Activated naive CD8-positive, alpha-beta T cell treated with anti-CD3 and anti-CD28 coated beads, Interleukin-2, amount 50 U/mL, for 24 hours (primary cell): Measurements from ENCODE around the gene CX3CR1.

Source experiments
- ATAC-seq: fragments of 150-1000 bp; cut with Tn5 transposase; one replicate; pipeline ENCODE4 v1.10.0; 2021
- DNase-seq: peaks from one replicate; pipeline ENCODE4 v3.0.0; 2021
- H3K27ac Mint-ChIP-seq: one replicate; pipeline ENCODE4 v1.8.0; 2021; ENCODE audit warnings: mild to moderate bottlenecking, mixed read lengths
- H3K27me3 Mint-ChIP-seq: one replicate; pipeline ENCODE4 v1.8.0; 2021; ENCODE audit warnings: mixed read lengths
- H3K36me3 Mint-ChIP-seq: one replicate; pipeline ENCODE4 v1.8.0; 2021; ENCODE audit warnings: low read depth, mixed read lengths
- H3K4me1 Mint-ChIP-seq: one replicate; pipeline ENCODE4 v1.8.0; 2021; ENCODE audit warnings: mixed read lengths
- H3K4me3 Mint-ChIP-seq: one replicate; pipeline ENCODE4 v1.8.0; 2021; ENCODE audit warnings: mild to moderate bottlenecking, moderate library complexity, mixed read lengths
- H3K9me3 Mint-ChIP-seq: one replicate; pipeline ENCODE4 v1.8.0; 2021; ENCODE audit warnings: mixed read lengths

Gene CX3CR1

DNA sequence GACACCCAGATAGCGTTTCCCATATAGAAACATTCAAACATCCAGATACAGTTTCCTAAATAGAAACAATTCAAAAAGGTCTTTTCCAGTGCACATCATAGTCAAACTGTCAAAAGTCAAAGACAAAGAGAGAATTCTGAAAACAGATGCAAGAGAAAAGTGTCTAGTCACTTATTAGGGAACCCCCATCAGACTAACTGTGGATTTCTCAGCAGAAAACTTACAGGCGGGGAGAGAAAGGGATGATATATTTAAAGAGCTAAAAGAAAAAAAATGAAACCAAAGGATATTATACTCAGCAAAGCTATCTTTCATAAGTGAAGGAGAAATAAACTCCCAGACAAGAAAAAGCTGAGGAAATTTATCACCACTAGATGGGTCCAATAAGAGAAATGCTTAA lies 22.3 kb upstream of the CX3CR1 start:
- DNase-seq (no peak), ATAC-seq (no peak)
- Mint-ChIP-seq H3K4me3 (no peak overlapping the region), H3K36me3 (peaks cover 6% of the 10 kb centered on the region), H3K27me3 (peaks cover 18% of the 10 kb centered on the region), H3K27ac (no peak overlapping the region), H3K9me3 (peaks cover 35% of the 10 kb centered on the region), H3K4me1 (no peaks in the 10 kb centered on the region)

GRCh38 chr3:39299279-39299678 lies 19.4 kb upstream of the CX3CR1 start:
- H3K9me3 Mint-ChIP-seq, result peaks cover 31% of the 10 kb centered on the region
- peaks cover 22% of the 10 kb centered on the region for H3K4me1 Mint-ChIP-seq
- ATAC-seq (no peak), DNase-seq (no peak)
- H3K27me3 Mint-ChIP-seq, result peaks cover 10% of the 10 kb centered on the region
- H3K27ac Mint-ChIP-seq, result no peak overlapping the region
- H3K4me3 Mint-ChIP-seq, result no peak overlapping the region
- peaks cover 6% of the 10 kb centered on the region for H3K36me3 Mint-ChIP-seq

- Mint-ChIP-seq H3K9me3 (peaks cover 18% of the 10 kb centered on the region), H3K4me3 (no peak overlapping the region), H3K27ac (no peak overlapping the region), H3K27me3 (peaks cover 4% of the 10 kb centered on the region), H3K36me3 (peaks cover 4% of the 10 kb centered on the region), H3K4me1 (peaks cover 36% of the 10 kb centered on the region)
- ATAC-seq, result no peak
- DNase-seq, result no peak
Observed at GRCh38 chr3:39296197-39297077, 16.6 kb upstream of the CX3CR1 start.

DNA sequence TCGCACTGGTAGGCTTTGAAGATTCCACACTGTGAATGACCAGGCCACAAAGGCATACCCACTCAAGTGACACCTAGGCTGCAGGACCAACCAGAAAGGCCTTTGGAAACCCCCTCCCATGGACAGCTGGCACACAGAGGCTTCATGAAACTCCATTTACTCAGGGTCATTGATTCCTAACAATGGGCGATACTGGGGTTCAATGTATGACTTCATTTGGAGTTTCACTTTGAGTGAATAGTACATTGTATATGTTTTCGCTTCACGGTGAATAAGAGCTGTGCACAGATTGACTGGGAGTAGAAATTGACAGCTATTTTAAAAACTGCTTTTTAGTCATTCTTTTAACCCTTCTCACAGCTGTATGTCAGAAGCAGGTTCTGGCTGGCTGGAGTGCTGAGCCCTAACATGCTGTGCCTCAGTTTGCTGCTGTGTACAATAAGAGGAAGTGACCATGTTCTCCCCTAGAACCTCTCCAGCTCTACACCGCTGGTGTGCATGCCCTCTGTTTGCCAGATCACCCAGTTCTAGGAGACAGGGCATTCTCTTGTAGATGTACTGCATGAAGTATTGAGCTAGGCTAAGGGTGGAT lies 15.4 kb upstream of the CX3CR1 start:
- Mint-ChIP-seq H3K9me3 (peaks cover 16% of the 10 kb centered on the region), H3K36me3 (peaks cover 3% of the 10 kb centered on the region), H3K27me3 (peaks cover 4% of the 10 kb centered on the region), H3K4me1 (peaks cover 41% of the 10 kb centered on the region), H3K4me3 (no peak overlapping the region), H3K27ac (no peak overlapping the region)
- peak; percentile 20 for ATAC-seq
- DNase-seq, result no peak

GRCh38 chr3:39294446-39295183 lies 14.8 kb upstream of the CX3CR1 start:
- Mint-ChIP-seq H3K4me3 (no peak overlapping the region), H3K4me1 (peaks cover 46% of the 10 kb centered on the region), H3K27me3 (peaks cover 1% of the 10 kb centered on the region), H3K36me3 (no peaks in the 10 kb centered on the region), H3K9me3 (peaks cover 9% of the 10 kb centered on the region), H3K27ac (peak overlapping the region; percentile 29)
- DNase-seq (no peak), ATAC-seq (no peak)

GRCh38 chr3:39292961-39293360 lies 13.1 kb upstream of the CX3CR1 start:
- Mint-ChIP-seq H3K27ac (no peak overlapping the region), H3K9me3 (no peaks in the 10 kb centered on the region)
- no peak for ATAC-seq

GRCh38 chr3:39291903-39292329 lies 12.1 kb upstream of the CX3CR1 start:
- no peak overlapping the region for H3K27ac Mint-ChIP-seq
- H3K36me3 Mint-ChIP-seq, result no peaks in the 10 kb centered on the region
- ATAC-seq (peak; percentile 25), DNase-seq (peak; percentile 83)
- H3K27me3 Mint-ChIP-seq, result no peaks in the 10 kb centered on the region
- H3K9me3 Mint-ChIP-seq, result no peaks in the 10 kb centered on the region
- H3K4me1 Mint-ChIP-seq, result peaks cover 64% of the 10 kb centered on the region
- no peak overlapping the region for H3K4me3 Mint-ChIP-seq

More at GRCh38 chr3:39292961-39293360, 13.1 kb upstream of the CX3CR1 start:
- no peak overlapping the region for H3K4me3 Mint-ChIP-seq
- no peaks in the 10 kb centered on the region for H3K27me3 Mint-ChIP-seq
- H3K4me1 Mint-ChIP-seq, result peaks cover 61% of the 10 kb centered on the region
- no peak for DNase-seq
- no peaks in the 10 kb centered on the region for H3K36me3 Mint-ChIP-seq

DNA sequence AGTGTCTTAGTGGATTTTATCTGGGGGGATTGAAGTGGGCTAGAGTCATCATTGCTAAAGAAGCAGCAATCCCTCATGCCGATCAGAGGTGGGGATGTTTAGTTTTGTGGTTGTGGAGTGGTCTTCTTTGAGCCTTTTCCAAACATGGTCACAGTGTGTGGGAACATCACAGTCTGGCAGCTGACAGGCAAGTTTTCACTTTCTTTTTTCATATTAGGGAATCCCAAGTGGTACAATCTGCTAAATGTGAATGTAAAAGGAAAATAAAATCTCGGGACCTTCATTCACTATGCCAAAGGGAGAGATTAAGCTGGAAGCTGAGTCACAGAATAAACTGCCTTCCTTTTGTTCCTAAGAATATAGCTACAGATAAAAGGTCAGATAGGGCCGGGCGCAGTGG lies 10.4 kb upstream of the CX3CR1 start:
- H3K4me1 Mint-ChIP-seq, result peaks cover 54% of the 10 kb centered on the region
- DNase-seq, result no peak
- H3K27ac Mint-ChIP-seq, result peak overlapping the region; percentile 15
- H3K36me3 Mint-ChIP-seq, result no peaks in the 10 kb centered on the region
- H3K9me3 Mint-ChIP-seq, result no peaks in the 10 kb centered on the region
- H3K27me3 Mint-ChIP-seq, result no peaks in the 10 kb centered on the region
- H3K4me3 Mint-ChIP-seq, result no peak overlapping the region
- no peak for ATAC-seq

DNA sequence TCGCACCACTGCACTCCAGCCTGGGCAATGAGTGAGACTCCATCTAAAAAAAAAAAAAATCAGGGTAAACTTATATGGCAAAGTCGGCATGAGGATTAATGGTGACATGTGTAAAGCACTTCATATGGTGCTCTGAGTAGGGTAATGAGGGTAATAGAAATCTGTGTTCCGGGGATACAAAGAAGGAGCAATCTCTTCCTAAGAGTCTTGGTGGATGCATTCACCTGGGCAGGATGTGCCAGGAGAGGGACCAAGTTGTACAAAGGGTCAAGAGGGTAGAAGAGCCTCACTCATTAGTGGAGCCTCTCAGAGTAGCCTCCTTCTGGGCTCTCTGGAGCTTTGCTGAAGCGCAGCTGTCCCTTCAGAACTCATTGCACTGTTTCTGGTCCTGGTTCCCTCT lies 9.3 kb upstream of the CX3CR1 start:
- DNase-seq, result no peak
- H3K36me3 Mint-ChIP-seq, result no peaks in the 10 kb centered on the region
- no peaks in the 10 kb centered on the region for H3K27me3 Mint-ChIP-seq
- ATAC-seq, result no peak
- peaks cover 51% of the 10 kb centered on the region for H3K4me1 Mint-ChIP-seq
- no peak overlapping the region for H3K4me3 Mint-ChIP-seq
- no peaks in the 10 kb centered on the region for H3K9me3 Mint-ChIP-seq
- no peak overlapping the region for H3K27ac Mint-ChIP-seq

GRCh38 chr3:39288300-39288808 lies 8.5 kb upstream of the CX3CR1 start:
- ATAC-seq (peak; percentile 97), DNase-seq (peak; percentile 85)
- no peak overlapping the region for H3K4me3 Mint-ChIP-seq
- peaks cover 53% of the 10 kb centered on the region for H3K4me1 Mint-ChIP-seq
- no peaks in the 10 kb centered on the region for H3K36me3 Mint-ChIP-seq
- peak overlapping the region; percentile 35 for H3K27ac Mint-ChIP-seq
- no peaks in the 10 kb centered on the region for H3K27me3 Mint-ChIP-seq
- no peaks in the 10 kb centered on the region for H3K9me3 Mint-ChIP-seq

DNA sequence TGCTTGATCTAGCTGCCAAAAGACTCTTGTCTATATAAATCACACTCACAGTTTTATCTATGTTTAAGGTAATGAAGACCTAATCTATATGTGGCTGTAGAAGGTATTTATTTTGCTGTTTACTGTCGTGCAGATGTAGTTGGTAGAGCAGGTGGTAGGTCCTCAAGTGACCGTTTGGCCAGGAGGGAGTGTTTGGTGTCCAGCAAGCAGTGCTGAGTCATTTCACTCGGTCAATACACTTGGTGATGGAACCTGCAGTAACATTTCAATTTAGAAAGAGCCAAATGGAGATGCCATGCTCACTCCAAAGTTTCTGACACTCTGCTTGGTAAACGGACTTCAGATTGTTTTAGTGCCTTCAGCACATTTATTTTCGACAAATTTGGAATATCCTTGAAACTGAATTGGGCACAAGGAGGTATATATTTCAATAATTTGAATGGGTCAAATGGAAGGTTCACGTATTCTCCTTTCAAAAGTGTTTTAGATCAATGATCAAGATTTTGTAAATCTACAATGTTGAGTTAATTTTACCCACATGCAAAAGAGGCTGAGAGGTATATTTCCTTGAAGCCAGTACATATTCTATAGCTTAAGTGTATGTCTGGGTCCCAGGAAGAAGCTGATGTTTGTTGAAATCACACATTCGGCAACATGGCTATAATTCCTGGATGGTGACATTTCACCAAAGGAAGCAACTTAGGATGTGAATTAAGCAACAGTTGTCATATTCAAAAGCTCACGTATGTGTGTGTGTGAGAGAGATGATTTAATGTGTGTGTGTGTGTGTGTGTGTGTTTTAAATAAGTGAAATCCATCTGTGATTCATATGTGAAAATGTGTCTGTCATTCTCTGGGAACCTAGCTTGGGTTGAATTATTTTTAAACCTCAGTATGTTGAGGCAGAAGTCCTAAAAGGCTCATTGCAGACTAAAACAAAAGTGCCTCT lies 7.7 kb upstream of the CX3CR1 start:
- Mint-ChIP-seq H3K27ac (no peak overlapping the region), H3K9me3 (no peaks in the 10 kb centered on the region), H3K27me3 (no peaks in the 10 kb centered on the region), H3K4me1 (peaks cover 52% of the 10 kb centered on the region), H3K4me3 (no peak overlapping the region), H3K36me3 (no peaks in the 10 kb centered on the region)
- ATAC-seq (no peak), DNase-seq (no peak)

DNA sequence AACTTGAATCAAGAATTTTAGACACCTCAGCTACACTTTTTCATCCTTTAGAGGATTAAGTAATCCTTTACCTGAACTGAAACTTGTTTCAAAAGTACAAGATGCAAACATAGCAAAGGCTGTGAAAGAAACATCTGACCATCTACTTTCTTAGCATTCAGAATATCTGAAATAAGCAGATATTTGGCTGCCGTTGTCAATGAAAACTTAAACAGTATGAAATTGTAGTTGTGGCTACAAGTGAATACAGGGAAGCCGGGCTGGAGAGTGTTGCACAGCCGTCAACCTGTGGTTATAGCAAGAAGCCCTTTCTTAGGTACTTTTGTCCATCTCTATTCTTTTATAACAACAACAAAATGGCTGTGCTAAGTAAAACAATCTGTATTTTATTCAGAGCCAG lies 6.9 kb upstream of the CX3CR1 start:
- H3K36me3 Mint-ChIP-seq, result no peaks in the 10 kb centered on the region
- ATAC-seq (no peak), DNase-seq (no peak)
- no peaks in the 10 kb centered on the region for H3K9me3 Mint-ChIP-seq
- H3K27me3 Mint-ChIP-seq, result no peaks in the 10 kb centered on the region
- peaks cover 50% of the 10 kb centered on the region for H3K4me1 Mint-ChIP-seq
- H3K4me3 Mint-ChIP-seq, result no peak overlapping the region
- no peak overlapping the region for H3K27ac Mint-ChIP-seq

GRCh38 chr3:39285332-39285731 lies 5.5 kb upstream of the CX3CR1 start:
- ATAC-seq (no peak), DNase-seq (no peak)
- H3K9me3 Mint-ChIP-seq, result no peaks in the 10 kb centered on the region
- no peak overlapping the region for H3K27ac Mint-ChIP-seq
- H3K4me3 Mint-ChIP-seq, result no peak overlapping the region
- H3K4me1 Mint-ChIP-seq, result peaks cover 47% of the 10 kb centered on the region
- H3K27me3 Mint-ChIP-seq, result peaks cover 2% of the 10 kb centered on the region
- no peaks in the 10 kb centered on the region for H3K36me3 Mint-ChIP-seq

DNA sequence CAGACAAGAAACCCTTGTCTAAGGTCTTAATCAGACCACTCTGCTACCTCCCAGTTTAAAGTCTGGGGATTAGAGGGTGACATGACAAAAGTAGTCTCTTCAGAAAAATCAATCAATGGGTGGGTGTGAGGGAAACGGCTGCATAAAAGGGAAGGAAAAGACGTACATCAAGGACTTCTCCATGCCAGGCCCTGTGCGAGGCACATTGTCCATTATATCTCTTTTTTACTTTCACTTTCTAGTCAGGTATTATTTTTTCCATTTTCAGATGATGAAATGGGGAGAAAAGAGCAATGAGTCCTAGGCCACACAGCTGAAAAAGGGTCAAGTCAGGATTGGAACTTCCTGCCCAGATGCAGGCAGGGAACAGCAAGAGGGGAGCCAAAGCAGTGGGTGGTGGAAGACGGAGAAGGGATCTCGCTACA lies 4.6 kb upstream of the CX3CR1 start:
- no peaks in the 10 kb centered on the region for H3K9me3 Mint-ChIP-seq
- H3K27ac Mint-ChIP-seq, result peak overlapping the region; percentile 71
- H3K27me3 Mint-ChIP-seq, result peaks cover 2% of the 10 kb centered on the region
- H3K4me3 Mint-ChIP-seq, result peak overlapping the region; percentile 27
- peaks cover 41% of the 10 kb centered on the region for H3K4me1 Mint-ChIP-seq
- ATAC-seq, result no peak
- DNase-seq, result no peak
- no peaks in the 10 kb centered on the region for H3K36me3 Mint-ChIP-seq
